Osteocyte (in vitro differentiated cells): ENCODE data around the gene GEMIN7. TPM values are rescaled to one million over a fixed set of nuclear protein-coding genes. Genes with fewer than 3 reads are reported as not detected.

Source experiments
- DNase-seq: peaks from one replicate; pipeline ENCODE4 v3.0.0; 2021; ENCODE audit warnings: mixed read lengths; ENCODE audit not compliant: unreplicated experiment; ENCODE audit errors: extremely low spot score
- H3K27ac Mint-ChIP-seq: one replicate; pipeline ENCODE4 v1.8.0; 2021; ENCODE audit warnings: mild to moderate bottlenecking, mixed read lengths; ENCODE audit not compliant: unreplicated experiment
- H3K27me3 Mint-ChIP-seq: one replicate; pipeline ENCODE4 v1.8.0; 2021; ENCODE audit warnings: mixed read lengths; ENCODE audit not compliant: unreplicated experiment
- H3K36me3 Mint-ChIP-seq: one replicate; pipeline ENCODE4 v1.8.0; 2021; ENCODE audit warnings: mixed read lengths; ENCODE audit not compliant: unreplicated experiment
- H3K4me1 Mint-ChIP-seq: one replicate; pipeline ENCODE4 v1.8.0; 2021; ENCODE audit warnings: mixed read lengths; ENCODE audit not compliant: unreplicated experiment
- H3K4me3 Mint-ChIP-seq: one replicate; pipeline ENCODE4 v1.8.0; 2021; ENCODE audit warnings: mild to moderate bottlenecking, moderate library complexity, mixed read lengths; ENCODE audit not compliant: unreplicated experiment
- H3K9me3 Mint-ChIP-seq: one replicate; pipeline ENCODE4 v1.8.0; 2021; ENCODE audit warnings: mixed read lengths; ENCODE audit not compliant: unreplicated experiment
- total RNA-seq: library from RNA; stranded (reverse); gene quantifications from 2 replicates; pipeline ENCODE4 v1.2.1, GENCODE V29; 2021
- TF ChIP-seq, protein P1 (sequence below): fragments of 200-600 bp; sonication (generic); IDR thresholded peaks from 2 replicates; pipeline ENCODE4 v1.5.0; 2021; ENCODE audit warnings: antibody characterized with exemption, mild to moderate bottlenecking, moderate library complexity

Gene GEMIN7
- total RNA-seq, 1 donor from 2014 or later, result 25.8 TPM

DNA sequence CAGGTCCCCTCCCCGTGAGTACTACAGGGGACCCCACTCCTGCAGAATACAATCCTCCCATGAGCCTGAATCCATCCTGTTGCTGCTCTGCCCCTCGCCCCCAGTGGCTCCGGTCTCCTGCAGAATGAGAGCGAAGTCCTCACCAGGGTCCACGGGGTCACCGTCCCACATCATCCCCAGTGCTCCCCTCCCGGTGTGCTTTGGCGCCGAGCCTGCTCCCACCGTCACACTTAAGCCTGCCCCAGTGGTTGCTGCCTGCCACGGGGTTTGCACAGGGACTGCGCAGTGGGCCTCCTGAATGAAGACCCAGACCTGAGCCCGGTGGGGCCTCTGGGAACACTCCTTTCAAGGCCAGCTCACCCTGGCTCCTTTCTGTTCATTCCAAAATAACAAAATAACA lies 51.2 kb downstream of the GEMIN7 start:
- Mint-ChIP-seq H3K27ac (peak overlapping the region; percentile 41), H3K4me1 (peaks cover 13% of the 10 kb centered on the region), H3K27me3 (no peaks in the 10 kb centered on the region), H3K9me3 (no peaks in the 10 kb centered on the region), H3K36me3 (no peaks in the 10 kb centered on the region), H3K4me3 (no peak overlapping the region)
- TF ChIP-seq, protein P1, sequence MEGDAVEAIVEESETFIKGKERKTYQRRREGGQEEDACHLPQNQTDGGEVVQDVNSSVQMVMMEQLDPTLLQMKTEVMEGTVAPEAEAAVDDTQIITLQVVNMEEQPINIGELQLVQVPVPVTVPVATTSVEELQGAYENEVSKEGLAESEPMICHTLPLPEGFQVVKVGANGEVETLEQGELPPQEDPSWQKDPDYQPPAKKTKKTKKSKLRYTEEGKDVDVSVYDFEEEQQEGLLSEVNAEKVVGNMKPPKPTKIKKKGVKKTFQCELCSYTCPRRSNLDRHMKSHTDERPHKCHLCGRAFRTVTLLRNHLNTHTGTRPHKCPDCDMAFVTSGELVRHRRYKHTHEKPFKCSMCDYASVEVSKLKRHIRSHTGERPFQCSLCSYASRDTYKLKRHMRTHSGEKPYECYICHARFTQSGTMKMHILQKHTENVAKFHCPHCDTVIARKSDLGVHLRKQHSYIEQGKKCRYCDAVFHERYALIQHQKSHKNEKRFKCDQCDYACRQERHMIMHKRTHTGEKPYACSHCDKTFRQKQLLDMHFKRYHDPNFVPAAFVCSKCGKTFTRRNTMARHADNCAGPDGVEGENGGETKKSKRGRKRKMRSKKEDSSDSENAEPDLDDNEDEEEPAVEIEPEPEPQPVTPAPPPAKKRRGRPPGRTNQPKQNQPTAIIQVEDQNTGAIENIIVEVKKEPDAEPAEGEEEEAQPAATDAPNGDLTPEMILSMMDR, result no peak
- no peak for DNase-seq

DNA sequence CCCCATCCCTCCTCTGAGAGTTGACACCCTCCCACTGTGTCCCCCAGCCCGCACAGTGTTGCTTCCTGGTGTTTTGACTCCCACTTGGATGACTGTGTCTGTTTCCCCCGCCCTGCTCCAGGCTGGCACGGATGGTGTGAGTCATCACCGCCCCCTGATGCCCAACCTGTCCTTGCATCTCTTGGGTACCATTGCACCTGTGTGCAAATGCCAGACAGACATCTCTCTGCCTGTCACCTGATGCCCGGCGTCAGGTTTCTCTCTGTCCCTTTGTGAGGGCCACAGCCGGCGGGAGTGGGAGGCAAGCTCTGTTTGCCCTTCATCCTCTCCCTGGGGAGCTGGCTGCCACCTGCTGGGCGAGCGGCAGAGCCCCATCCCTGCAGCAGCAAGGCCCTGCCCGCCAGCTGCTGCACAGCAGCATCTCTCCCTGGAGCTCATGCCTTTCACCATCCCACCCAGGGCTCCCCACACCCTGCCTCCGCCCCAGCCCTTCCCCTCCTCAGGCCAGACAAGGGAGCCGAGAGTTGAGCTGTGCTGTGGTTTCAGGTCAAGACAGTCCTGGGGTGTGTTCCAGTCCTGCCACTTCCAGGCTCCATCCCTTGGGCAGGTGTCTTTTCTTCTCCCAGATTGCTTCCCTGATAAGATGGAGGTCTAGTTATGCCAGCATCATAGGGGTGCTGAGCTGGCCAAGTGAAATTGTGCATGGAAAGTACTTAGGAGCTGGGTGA lies 52.0 kb downstream of the GEMIN7 start:
- Mint-ChIP-seq H3K36me3 (no peaks in the 10 kb centered on the region), H3K4me3 (no peak overlapping the region), H3K9me3 (no peaks in the 10 kb centered on the region), H3K4me1 (peaks cover 13% of the 10 kb centered on the region), H3K27me3 (no peaks in the 10 kb centered on the region), H3K27ac (peak overlapping the region; percentile 41)
- TF ChIP-seq, protein P1, result no peak
- DNase-seq, result no peak

DNA sequence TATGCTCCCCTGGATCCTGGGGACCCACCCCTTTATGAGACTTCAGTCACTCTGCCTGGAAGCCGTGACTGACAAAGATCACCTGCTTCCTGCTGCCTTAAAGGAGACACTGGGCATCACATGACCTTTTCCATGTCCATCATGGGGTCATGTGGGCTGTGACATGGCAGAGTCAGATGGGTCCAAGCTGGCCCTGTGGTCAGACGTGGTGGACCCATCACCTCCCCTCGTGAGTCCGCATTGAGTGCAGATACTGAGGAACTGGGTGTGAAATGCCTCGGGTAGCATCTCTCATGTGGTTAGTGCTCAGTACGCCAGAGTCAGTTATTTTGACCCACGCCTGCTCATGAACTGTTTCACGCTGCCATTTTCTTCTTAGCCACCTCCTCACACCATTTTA lies 54.6 kb downstream of the GEMIN7 start:
- H3K4me3 Mint-ChIP-seq, result no peak overlapping the region
- H3K4me1 Mint-ChIP-seq, result peaks cover 16% of the 10 kb centered on the region
- TF ChIP-seq, protein P1, result no peak
- H3K27ac Mint-ChIP-seq, result no peak overlapping the region
- H3K27me3 Mint-ChIP-seq, result no peaks in the 10 kb centered on the region
- no peak for DNase-seq
- H3K36me3 Mint-ChIP-seq, result no peaks in the 10 kb centered on the region
- no peaks in the 10 kb centered on the region for H3K9me3 Mint-ChIP-seq

DNA sequence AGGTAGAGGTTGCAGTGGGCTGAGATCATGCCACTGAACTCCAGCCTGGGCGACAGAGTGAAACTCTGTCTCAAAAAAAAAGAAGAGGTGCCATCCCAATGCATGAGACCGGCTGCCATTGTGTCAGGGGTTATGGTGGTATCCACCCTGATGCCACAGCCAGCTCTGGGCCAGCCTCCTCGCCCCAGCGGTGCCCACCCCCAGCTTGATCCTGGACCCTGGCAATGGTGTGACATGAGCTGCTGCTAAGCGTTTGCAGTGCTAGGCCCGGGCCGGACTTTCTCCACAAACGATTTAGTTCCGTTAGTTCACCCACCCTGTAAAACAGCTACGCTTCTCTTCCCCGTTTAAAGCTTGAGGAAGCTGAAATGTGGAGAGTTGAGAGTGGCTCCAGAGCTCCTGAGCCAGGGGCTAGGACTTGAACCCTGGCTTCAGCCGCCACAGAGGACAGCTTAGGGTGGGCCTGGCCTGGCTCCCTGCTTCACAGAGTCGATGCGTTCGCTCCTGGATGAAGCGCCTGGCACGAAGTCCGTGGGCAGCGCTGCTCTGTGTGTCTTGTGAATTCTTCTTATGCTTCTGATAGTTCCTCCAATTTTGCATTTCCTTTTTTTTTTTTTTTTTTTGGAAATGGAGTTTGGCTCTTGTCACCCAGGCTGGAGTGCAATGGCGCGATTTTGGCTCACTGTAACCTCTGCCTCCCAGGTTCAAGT lies 56.3 kb downstream of the GEMIN7 start:
- peaks cover 14% of the 10 kb centered on the region for H3K4me1 Mint-ChIP-seq
- H3K4me3 Mint-ChIP-seq, result no peak overlapping the region
- H3K9me3 Mint-ChIP-seq, result no peaks in the 10 kb centered on the region
- TF ChIP-seq, protein P1, result no peak
- no peaks in the 10 kb centered on the region for H3K27me3 Mint-ChIP-seq
- DNase-seq, result no peak
- no peaks in the 10 kb centered on the region for H3K36me3 Mint-ChIP-seq
- no peak overlapping the region for H3K27ac Mint-ChIP-seq

DNA sequence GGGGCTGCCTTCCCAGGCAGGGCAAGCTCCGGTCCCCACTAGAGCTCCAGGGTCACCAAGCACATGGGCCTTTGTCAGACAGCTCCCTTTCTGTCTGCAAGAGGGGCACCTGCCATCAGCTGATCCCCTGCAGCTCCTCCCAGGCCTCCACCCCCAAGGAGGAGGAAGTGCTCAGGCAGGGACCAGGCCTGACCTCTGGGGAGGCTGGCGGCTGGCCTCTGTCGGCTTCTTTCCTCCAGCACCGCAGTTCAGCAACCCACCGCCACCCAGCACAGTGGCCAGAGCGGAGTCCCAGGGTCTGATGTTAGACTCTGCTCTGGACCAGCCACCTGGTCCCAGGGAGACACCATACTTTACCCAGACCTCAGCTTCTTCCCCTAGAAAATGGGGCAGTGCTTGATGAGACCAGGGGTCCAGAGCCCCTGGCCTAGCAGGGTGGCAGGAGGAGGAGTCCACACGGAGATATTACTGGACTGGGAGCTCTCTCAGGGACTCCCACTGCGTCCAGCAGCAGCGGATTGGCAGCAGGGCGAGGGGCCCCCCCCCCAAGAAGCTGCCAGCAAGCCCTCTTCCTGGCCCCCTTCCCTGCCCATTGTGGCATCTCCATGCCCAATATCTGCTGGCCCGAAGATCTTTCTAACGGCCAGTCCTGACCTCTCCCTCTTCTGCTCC lies 57.6 kb downstream of the GEMIN7 start:
- Mint-ChIP-seq H3K9me3 (no peaks in the 10 kb centered on the region), H3K36me3 (peaks cover 6% of the 10 kb centered on the region), H3K4me3 (no peak overlapping the region), H3K27ac (no peak overlapping the region), H3K27me3 (no peaks in the 10 kb centered on the region), H3K4me1 (peaks cover 3% of the 10 kb centered on the region)
- TF ChIP-seq, protein P1, result no peak
- no peak for DNase-seq
